GM19238 (cell line): ENCODE results near the gene DOK7.
"Not testable (repeated sequence)": the region's sequence is repeated elsewhere in the genome, so short reads cannot be mapped to it uniquely, and the experiment has no call there.

Experiments used
- DNase-seq: peaks from one replicate; pipeline ENCODE4 v3.0.0; 2011; ENCODE audit warnings: low spot score; ENCODE audit not compliant: insufficient read length

The DOK7 gene

GRCh38 chr4:3501126-3501824 lies 38.2 kb downstream of the DOK7 start:
- no peak for DNase-seq

GRCh38 chr4:3501825-3502425 lies 38.8 kb downstream of the DOK7 start:
- DNase-seq: no peak

GRCh38 chr4:3502941-3503936 lies 40.1 kb downstream of the DOK7 start:
- DNase-seq: no peak

- DNase-seq: no peak
These were observed 42.1 kb downstream of the DOK7 start for GRCh38 chr4:3505231-3505630.

- DNase-seq: no peak
These were observed 45.4 kb downstream of the DOK7 start for GRCh38 chr4:3508542-3508941.

GRCh38 chr4:3510481-3510880 lies 47.4 kb downstream of the DOK7 start:
- DNase-seq: no peak

- DNase-seq: no peak
These were observed 48.1 kb downstream of the DOK7 start for GRCh38 chr4:3511187-3511586.

GRCh38 chr4:3511601-3512000 lies 48.5 kb downstream of the DOK7 start:
- DNase-seq: not testable (repeated sequence)

- DNase-seq: no peak
These were observed 49.2 kb downstream of the DOK7 start for GRCh38 chr4:3512279-3512678.

- DNase-seq: no peak
These were observed 49.6 kb downstream of the DOK7 start for GRCh38 chr4:3512719-3513118.

- DNase-seq: no peak
These were observed 50.7 kb downstream of the DOK7 start for GRCh38 chr4:3513807-3514206.

- no peak for DNase-seq
These were observed 51.2 kb downstream of the DOK7 start for GRCh38 chr4:3514221-3514780.

- no peak for DNase-seq
These were observed 51.8 kb downstream of the DOK7 start for GRCh38 chr4:3514806-3515501.

GRCh38 chr4:3515646-3516045 lies 52.5 kb downstream of the DOK7 start:
- DNase-seq: no peak

- no peak for DNase-seq
These were observed 53.1 kb downstream of the DOK7 start for GRCh38 chr4:3516061-3516835.

GRCh38 chr4:3516836-3517730 lies 54.0 kb downstream of the DOK7 start:
- DNase-seq: no peak

GRCh38 chr4:3517731-3518510 lies 54.8 kb downstream of the DOK7 start:
- no peak for DNase-seq

- DNase-seq: no peak
These were observed 55.4 kb downstream of the DOK7 start for GRCh38 chr4:3518511-3518880.

- DNase-seq: no peak
These were observed 55.8 kb downstream of the DOK7 start for GRCh38 chr4:3518941-3519340.
